K562 (cell line): ENCODE data around the gene TREM2. TPM values are rescaled to one million over a fixed set of nuclear protein-coding genes. Genes with fewer than 3 reads are reported as not detected.

Source experiments
- HINFP ChIP-seq: fragments of 450-650 bp; conservative IDR thresholded peaks from 2 replicates; pipeline ENCODE4 v1.6.1; 2016; ENCODE audit warnings: missing genetic modification characterization, low read depth, mild to moderate bottlenecking, control low read depth, missing compliant biosample characterization
- HOXB6 ChIP-seq: fragments of 250-450 bp; sonication (Bioruptor Pico); IDR thresholded peaks from 2 replicates; pipeline ENCODE4 v1.5.1; 2022; ENCODE audit warnings: mild to moderate bottlenecking, borderline replicate concordance
- JUN ChIP-seq, 2 experiments: sonication (generic) in 1 of 2; formaldehyde crosslinking in 1 of 2; IDR thresholded peaks; 2 replicates each; pipeline versions ENCODE4 v1.6.1 to v1.8.0; 2012 to 2022; ENCODE audit warnings: borderline replicate concordance in 2 of 2, mild to moderate bottlenecking in 2 of 2, improper control_type of control experiment in 1 of 2, low read depth in 1 of 2, low read length in 1 of 2, missing genetic modification reagents in 1 of 2
- MNT ChIP-seq, 2 experiments: fragments of 450-650 bp; conservative IDR thresholded peaks; 2 replicates each; pipeline ENCODE4 v1.6.1; 2017; ENCODE audit warnings: mild to moderate bottlenecking in 2 of 2, moderate library complexity in 2 of 2
- NKRF ChIP-seq: fragments of 450-650 bp; IDR thresholded peaks from 2 replicates; pipeline ENCODE4 v1.6.1; 2016; ENCODE audit warnings: borderline replicate concordance
- TAF7 ChIP-seq: fragments of 450-650 bp; IDR thresholded peaks from 2 replicates; pipeline ENCODE4 v1.6.1; 2016; ENCODE audit warnings: missing genetic modification characterization, missing compliant biosample characterization
- ZHX1 ChIP-seq: fragments of 150-350 bp; conservative IDR thresholded peaks from 2 replicates; pipeline ENCODE4 v1.6.1; 2014; ENCODE audit warnings: low read length
- ZNF449 ChIP-seq: fragments of 250-450 bp; sonication (Bioruptor Pico); IDR thresholded peaks from 2 replicates; pipeline ENCODE4 v1.8.0; 2022; ENCODE audit warnings: moderate library complexity, mild to moderate bottlenecking, inconsistent platforms
- polyA plus RNA-seq, 8 experiments: library from polyadenylated mRNA; depleted of rRNA in 4 of 8; stranded (reverse) in 5 of 8; unstranded in 3 of 8; fragments of >200 nt; fragmentation: Nextera tagmentation in 2 of 8; fragmentation: Illumina TruSeq in 1 of 8; extraction: Ambion mirVana in 2 of 8; extraction: Trizol in 1 of 8; gene quantifications; 2 replicates each; pipeline versions ENCODE4 v1.2.1 to v1.2.3, GENCODE V29; 2011 to 2014; ENCODE audit warnings: inconsistent platforms in 1 of 8, missing spikeins in 1 of 8
- total RNA-seq, 7 experiments: library from RNA; depleted of rRNA in 6 of 7; stranded (reverse); fragments of >200 nt in 6 of 7; fragmentation: Illumina TruSeq in 2 of 7; extraction: Trizol in 2 of 7; gene quantifications; 2 replicates each; pipeline versions ENCODE4 v1.2.1 to v1.2.3, GENCODE V29; 2011 to 2021; ENCODE audit warnings: low replicate concordance in 1 of 7

TREM2 gene
- total and polyA plus RNA-seq, 9 of the 15 experiments (the other 6 are each of a cell fraction or from before 2014, with no cell fraction given) = not detected

- TF ChIP-seq NKRF (no peak), JUN (IDR thresholded peaks at IDR 0.05; ENCODE audit: borderline replicate concordance, low read depth, low read length) (no peak), JUN (CRISPR knock-in tag; IDR thresholded peaks at IDR 0.05; ENCODE audit: borderline replicate concordance) (no peak), ZHX1 (no peak), HINFP (no peak), TAF7 (tag) (no peak), MNT (conservative IDR thresholded peaks at IDR 0.05) (no peak), HOXB6 (no peak), ZNF449 (CRISPR knock-in tag) (no peak)
Measured at GRCh38 chr6:41136911-41137310, 26.0 kb downstream of the TREM2 start (continued).
